K562 treated with DMSO at 1 percent for 48 hours (cell line): ENCODE measurements around the gene IDI1. TPM values are rescaled to one million over a fixed set of nuclear protein-coding genes. Genes with fewer than 3 reads are reported as not detected.

Source experiments
- total RNA-seq: library from RNA; unstranded; fragments of 300-600 nt; gene quantifications from 2 replicates; pipeline ENCODE4 v1.2.3, GENCODE V29; 2022; ENCODE audit warnings: low replicate concordance; ENCODE audit errors: extremely low read depth

Gene IDI1
- not detected in 2 replicates for total RNA-seq

GRCh38 chr10:1048732-1049424 is at the start of gene IDI1:
Gene IDI1, minus strand, starts transcription at chr10:1049119. Its CDS starts 116 bp downstream, at chr10:1049003.

GRCh38 chr10:1056326-1057105 is 7.6 kb upstream of the IDI1 start, which contains the start of gene WDR37:
Gene WDR37, plus strand, starts transcription at chr10:1056385. Its CDS starts 15,771 bp downstream, at chr10:1072156.

GRCh38 chr10:1025683-1026082 is 23.2 kb downstream of the IDI1 start, which contains the start of gene IDI2:
Gene IDI2, minus strand, starts transcription at chr10:1025859. Its CDS starts 1,136 bp downstream, at chr10:1024723.

Other genes starting within 250 kb of the IDI1 start
- gene LARP4B, start 117.4 kb downstream of the IDI1 start, total RNA-seq = not detected in 2 replicates
- not detected in 2 replicates for gene GTPBP4, start 60.7 kb downstream of the IDI1 start, total RNA-seq
- not detected in 2 replicates for gene IDI2, start 23.3 kb downstream of the IDI1 start, total RNA-seq
- not detected in 2 replicates for gene WDR37, start 7.3 kb upstream of the IDI1 start, total RNA-seq